Epithelial cell of esophagus (primary cell): Measurements from ENCODE around the gene EMC1.
"Not testable (repeated sequence)": the region's sequence is repeated elsewhere in the genome, so short reads cannot be mapped to it uniquely, and the experiment has no call there.

Experiments
- DNase-seq: peaks from one replicate; pipeline ENCODE4 v3.0.0; 2010; ENCODE audit warnings: low read depth
- H3K4me3 ChIP-seq: 2 replicates; pipeline ENCODE4 v1.5.1; 2011; ENCODE audit warnings: mild to moderate bottlenecking, low read length, control low read depth
- CTCF ChIP-seq: IDR thresholded peaks from 2 replicates; pipeline ENCODE4 v1.5.1; 2011; ENCODE audit warnings: low read depth, mild to moderate bottlenecking, low read length, control low read depth, inconsistent platforms; ENCODE audit not compliant: insufficient read depth; ENCODE audit errors: missing control alignments

Gene EMC1

GRCh38 chr1:19220080-19220846, 31.1 kb downstream of the EMC1 start:
- no peak overlapping the region for H3K4me3 ChIP-seq
- no peak for TF ChIP-seq CTCF
- DNase-seq = no peak

GRCh38 chr1:19219451-19219850, 31.9 kb downstream of the EMC1 start:
- no peak overlapping the region for H3K4me3 ChIP-seq
- no peak for DNase-seq
- TF ChIP-seq CTCF = no peak

DNA sequence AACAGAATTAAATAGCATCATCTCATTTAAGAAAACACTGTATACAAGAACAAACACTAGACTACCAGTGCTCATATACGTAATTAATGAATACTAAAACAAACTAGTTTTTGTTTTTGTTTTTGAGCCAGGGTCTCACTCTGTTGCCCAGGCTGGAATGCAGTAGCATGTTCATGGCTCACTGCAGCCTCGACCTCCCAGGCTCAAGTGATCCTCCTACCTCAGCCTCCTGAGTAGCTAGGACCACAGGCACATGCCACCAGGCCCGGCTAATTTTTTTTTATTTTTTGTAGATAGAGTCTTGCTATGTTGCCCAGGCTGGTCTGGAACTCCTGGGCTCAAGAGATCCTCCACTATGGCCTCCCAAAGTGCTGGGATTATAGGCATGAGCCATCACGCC, 34.7 kb downstream of the EMC1 start:
- not testable (repeated sequence) for H3K4me3 ChIP-seq, DNase-seq

DNA sequence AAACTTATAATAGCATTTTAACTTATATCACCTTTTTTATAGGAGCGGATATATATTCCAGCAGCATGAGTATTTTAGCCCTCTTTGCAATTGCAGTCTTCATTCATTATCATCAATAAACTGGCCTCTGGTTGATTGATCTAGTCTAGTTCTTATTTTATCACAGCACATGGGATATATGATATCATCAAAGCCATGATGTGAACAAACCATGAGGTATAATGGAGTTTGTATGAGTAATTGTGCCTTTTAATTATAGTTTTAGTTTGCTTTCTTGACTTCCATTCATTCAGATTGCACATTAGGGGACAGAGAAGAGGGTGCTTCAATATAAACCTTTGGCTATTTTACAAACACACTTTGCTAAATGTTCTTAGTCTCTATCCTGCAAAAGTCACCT, 37.7 kb downstream of the EMC1 start:
- no peak for DNase-seq
- no peak overlapping the region for H3K4me3 ChIP-seq
- no peak for TF ChIP-seq CTCF

GRCh38 chr1:19212167-19212566, 39.2 kb downstream of the EMC1 start:
- no peak for TF ChIP-seq CTCF
- no peak for DNase-seq
- H3K4me3 ChIP-seq = no peak overlapping the region

GRCh38 chr1:19210772-19211549, 40.4 kb downstream of the EMC1 start:
- no peak for TF ChIP-seq CTCF
- H3K4me3 ChIP-seq = peak overlapping the region; percentile 82
- peak; percentile 4 for DNase-seq

DNA sequence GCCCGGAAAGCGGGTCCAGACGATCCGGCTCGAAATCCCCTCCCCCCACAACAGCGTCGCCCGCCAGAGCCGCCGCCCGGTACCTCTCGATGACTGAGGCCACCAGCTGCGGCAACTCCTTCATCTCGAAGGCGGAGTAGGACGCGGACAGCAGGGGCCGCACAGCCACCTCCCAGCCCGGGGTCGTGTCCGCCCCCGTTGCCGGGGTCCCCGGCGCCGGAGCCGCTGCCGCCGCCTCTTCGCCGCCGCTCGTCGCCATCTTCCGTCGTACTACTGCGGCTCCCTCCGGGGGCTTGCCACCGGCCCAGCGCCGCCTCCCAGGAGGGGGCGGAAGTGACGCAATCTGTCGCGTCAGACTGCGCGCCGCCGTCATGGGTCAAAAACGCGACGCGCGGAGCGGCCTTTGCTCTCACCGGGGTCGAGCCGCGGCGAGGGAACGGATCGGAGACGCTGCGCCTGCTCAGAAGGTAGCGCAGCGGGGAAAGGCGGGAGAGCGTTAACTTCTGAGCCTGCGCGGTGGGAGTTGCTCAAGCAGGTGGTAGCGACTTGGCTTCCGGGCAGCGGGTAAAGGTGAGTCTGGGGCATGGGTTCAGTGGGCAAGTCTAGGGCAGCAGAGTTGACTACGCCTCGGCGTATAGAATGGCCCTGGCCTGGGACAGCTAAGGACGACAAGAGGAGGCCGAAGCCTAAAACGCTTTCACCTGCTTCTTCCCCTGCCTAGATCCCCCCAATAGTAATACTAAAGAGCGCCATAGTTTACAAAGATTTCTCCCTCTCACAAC, 41.1 kb downstream of the EMC1 start, which contains the start of gene UBR4:
Gene UBR4 (minus strand): TSS at position 277 of the 782 bp plus-strand sequence. CDS start 18 bp downstream, at position 259.
- peak within 1 kb of the TSS; percentile 82 for H3K4me3 ChIP-seq
- peak; percentile 96 for DNase-seq
- no peak for TF ChIP-seq CTCF
